OCI-LY3 (cell line): ENCODE data around the gene SLC39A5.

ENCODE experiments used
- H2AFZ ChIP-seq: fragments of 200-600, 300-600 bp; shearing (Covaris generic); 2 replicates; pipeline ENCODE4 v1.6.0; 2014; ENCODE audit warnings: antibody characterized with exemption, low read depth, low read length
- H3K27ac ChIP-seq: fragments of 200-600, 300-600 bp; sonication (generic); 2 replicates; pipeline ENCODE4 v1.5.1; 2014; ENCODE audit warnings: mild to moderate bottlenecking, low read length, moderate library complexity, mixed read lengths
- H3K27me3 ChIP-seq: fragments of 200-600, 300-600 bp; sonication (generic); 2 replicates; pipeline ENCODE4 v1.6.1; 2014; ENCODE audit warnings: low read depth, low read length, mixed read lengths
- H3K36me3 ChIP-seq: fragments of 200-600, 300-600 bp; sonication (generic); replicated peaks from 2 replicates; pipeline ENCODE3; 2014; ENCODE audit warnings: low read depth, low read length, mixed read lengths
- H3K4me1 ChIP-seq: fragments of 300-600, 200-600 bp; sonication (generic); 2 replicates; pipeline ENCODE4 v1.6.1; 2014; ENCODE audit warnings: low read length, mixed read lengths
- H3K4me2 ChIP-seq: fragments of 200-600, 300-600 bp; sonication (generic); 2 replicates; pipeline ENCODE4 v1.6.1; 2014; ENCODE audit warnings: low read length, mixed read lengths
- H3K4me3 ChIP-seq: fragments of 300-600, 200-600 bp; sonication (generic); 2 replicates; pipeline ENCODE4 v1.5.1; 2014; ENCODE audit warnings: antibody characterized with exemption, mild to moderate bottlenecking, low read length, moderate library complexity
- H3K79me2 ChIP-seq: fragments of 300-600, 200-600 bp; shearing (Covaris generic); 2 replicates; pipeline ENCODE4 v1.6.1; 2014; ENCODE audit warnings: mild to moderate bottlenecking, low read length, mixed read lengths
- H3K9ac ChIP-seq: fragments of 300-600, 200-600 bp; shearing (Covaris generic); 2 replicates; pipeline ENCODE4 v1.6.0; 2014; ENCODE audit warnings: mild to moderate bottlenecking, low read length, moderate library complexity
- H3K9me3 ChIP-seq: fragments of 200-600, 300-600 bp; shearing (Covaris generic); 2 replicates; pipeline ENCODE4 v1.6.1; 2014; ENCODE audit warnings: low read length, mixed read lengths; ENCODE audit not compliant: insufficient read depth
- H4K20me1 ChIP-seq: fragments of 200-600, 300-600 bp; sonication (generic); 2 replicates; pipeline ENCODE4 v1.6.1; 2016; ENCODE audit warnings: low read length, mixed read lengths; ENCODE audit not compliant: insufficient read depth
- CTCF ChIP-seq: fragments of 200-600, 300-600 bp; sonication (generic); IDR thresholded peaks from 2 replicates; pipeline ENCODE4 v1.5.1; 2014; ENCODE audit warnings: antibody characterized with exemption, low read length, low read depth
- EZH2phosphoT487 ChIP-seq: fragments of 200-600 bp; shearing (Covaris generic); IDR thresholded peaks from 2 replicates; pipeline ENCODE4 v1.6.1; 2018; ENCODE audit warnings: antibody characterized with exemption, mixed run types, low read depth

The SLC39A5 gene

GRCh38 chr12:56221757-56222530 is 7.9 kb upstream of the SLC39A5 start, which contains the start of gene RNF41:
RNF41 (minus strand) TSS chr12:56221922; CDS start chr12:56214047, 7,875 bp downstream.
- Histone ChIP-seq H3K4me3 (peak within 1 kb of the TSS; percentile 89), H3K9me3 (no peaks in the 10 kb centered on the region), H3K36me3 (no peaks in the 10 kb centered on the region), H3K79me2 (peaks cover 37% of the 10 kb centered on the region), H3K4me2 (peak within 1 kb of the TSS; percentile 96), H3K27me3 (no peaks in the 10 kb centered on the region), H4K20me1 (peaks cover 5% of the 10 kb centered on the region; the same call in 1 of the 2 replicates), H2AFZ (peak within 1 kb of the TSS; percentile 77), H3K4me1 (peaks cover 26% of the 10 kb centered on the region), H3K9ac (peak within 1 kb of the TSS; percentile 89), H3K27ac (peak within 1 kb of the TSS; percentile 73)
- no peak for TF ChIP-seq EZH2phosphoT487
- no peak for TF ChIP-seq CTCF

DNA sequence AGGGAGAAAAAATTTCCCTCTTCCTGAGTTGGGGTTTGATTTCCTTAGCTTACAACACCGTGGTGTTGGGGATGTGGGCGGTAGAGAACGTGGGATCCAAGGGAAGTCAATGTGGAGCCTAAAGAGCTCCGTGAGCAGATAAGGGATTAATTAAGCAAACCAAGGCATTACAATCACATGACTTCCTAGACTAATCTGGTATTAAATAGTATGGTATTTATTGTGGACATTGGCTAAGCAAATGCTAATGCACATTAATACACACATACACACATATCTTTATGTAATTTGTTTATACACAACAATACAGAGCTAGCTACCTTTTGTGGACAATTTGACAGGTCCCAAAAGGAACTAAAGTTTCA is 7.3 kb upstream of the SLC39A5 start:
- Histone ChIP-seq H3K9ac (peak overlapping the region; percentile 89), H3K79me2 (peaks cover 37% of the 10 kb centered on the region), H3K27ac (peak overlapping the region; percentile 73), H3K4me1 (peaks cover 26% of the 10 kb centered on the region), H3K9me3 (no peaks in the 10 kb centered on the region), H2AFZ (peak overlapping the region; percentile 61), H3K27me3 (no peaks in the 10 kb centered on the region), H3K36me3 (no peaks in the 10 kb centered on the region), H3K4me2 (peak overlapping the region; percentile 96), H3K4me3 (peak overlapping the region; percentile 89), H4K20me1 (peaks cover 5% of the 10 kb centered on the region; the same call in 1 of the 2 replicates)
- TF ChIP-seq EZH2phosphoT487 (no peak), CTCF (no peak)

GRCh38 chr12:56223571-56224101 is 6.2 kb upstream of the SLC39A5 start:
- Histone ChIP-seq H4K20me1 (peaks cover 5% of the 10 kb centered on the region; the same call in 1 of the 2 replicates), H3K79me2 (peaks cover 37% of the 10 kb centered on the region), H3K27me3 (no peaks in the 10 kb centered on the region), H3K4me3 (peak overlapping the region; percentile 87), H3K36me3 (no peaks in the 10 kb centered on the region), H3K4me1 (peaks cover 26% of the 10 kb centered on the region), H3K4me2 (peak overlapping the region; percentile 94), H3K9me3 (no peaks in the 10 kb centered on the region), H3K27ac (peak overlapping the region; percentile 57), H3K9ac (peak overlapping the region; percentile 73), H2AFZ (peak overlapping the region; percentile 73)
- TF ChIP-seq CTCF (no peak), EZH2phosphoT487 (no peak)

- TF ChIP-seq EZH2phosphoT487 (no peak), CTCF (peak; percentile 83)
Measured at GRCh38 chr12:56224102-56224701, 5.6 kb upstream of the SLC39A5 start, which contains the start of gene NABP2. NABP2 (plus strand) TSS chr12:56224342; CDS start chr12:56224857, 515 bp downstream.

More at GRCh38 chr12:56224102-56224701, 5.6 kb upstream of the SLC39A5 start, which contains the start of gene NABP2:
- no peaks in the 10 kb centered on the region for H3K27me3 ChIP-seq
- H3K4me3 ChIP-seq = peak within 1 kb of the TSS; percentile 87
- H3K79me2 ChIP-seq = peaks cover 37% of the 10 kb centered on the region
- H4K20me1 ChIP-seq = peaks cover 5% of the 10 kb centered on the region; the same call in 1 of the 2 replicates
- no peaks in the 10 kb centered on the region for H3K36me3 ChIP-seq
- peak within 1 kb of the TSS; percentile 73 for H2AFZ ChIP-seq
- H3K4me2 ChIP-seq = peak within 1 kb of the TSS; percentile 94
- peaks cover 26% of the 10 kb centered on the region for H3K4me1 ChIP-seq
- H3K9me3 ChIP-seq = no peaks in the 10 kb centered on the region
- peak within 1 kb of the TSS; percentile 57 for H3K27ac ChIP-seq
- H3K9ac ChIP-seq = peak within 1 kb of the TSS; percentile 89
